Non-pigmented ciliary epithelial cell (primary cell): Measurements from ENCODE around the gene CUBN.
"Not testable (repeated sequence)": the region's sequence is repeated elsewhere in the genome, so short reads cannot be mapped to it uniquely, and the experiment has no call there.

Source experiments
- DNase-seq: peaks from one replicate; pipeline ENCODE4 v3.0.0-alpha.2; 2010; ENCODE audit warnings: low read depth

Gene CUBN

GRCh38 chr10:16867556-16867955, 262.1 kb downstream of the CUBN start:
- no peak for DNase-seq

DNA sequence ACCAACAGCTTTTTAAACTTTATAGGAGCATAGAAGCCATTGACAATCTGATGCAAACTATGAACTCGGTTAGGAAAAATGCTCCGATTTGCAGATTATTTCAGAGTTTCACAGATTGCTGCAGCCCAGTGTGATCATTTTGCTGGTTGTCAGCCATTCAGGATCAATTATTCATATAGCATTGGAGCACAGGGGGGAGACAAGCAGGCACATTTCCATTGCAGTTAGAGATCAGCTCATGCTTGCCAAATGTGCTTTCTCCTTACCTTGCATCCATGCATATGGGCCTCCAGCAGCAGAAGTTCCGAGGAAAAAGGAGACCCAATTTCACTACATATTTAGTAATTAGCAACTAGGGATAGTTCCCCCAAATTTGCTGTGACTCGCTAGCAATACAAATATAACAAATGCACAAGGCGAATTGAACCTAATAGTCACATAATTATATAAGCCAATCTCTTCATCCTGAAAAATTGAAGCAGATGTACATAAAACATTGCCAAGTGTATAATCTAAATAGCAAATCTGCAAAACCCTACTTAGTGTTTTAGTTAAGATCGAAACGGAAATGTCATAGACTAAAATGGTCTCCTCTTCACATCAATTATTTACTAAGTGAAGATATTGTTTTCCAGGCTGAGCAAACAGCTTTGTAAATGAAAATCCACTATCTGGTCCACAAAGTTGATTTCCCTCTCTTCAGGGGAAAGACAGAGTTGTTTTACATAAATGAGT, 262.9 kb downstream of the CUBN start:
- DNase-seq, result no peak

DNA sequence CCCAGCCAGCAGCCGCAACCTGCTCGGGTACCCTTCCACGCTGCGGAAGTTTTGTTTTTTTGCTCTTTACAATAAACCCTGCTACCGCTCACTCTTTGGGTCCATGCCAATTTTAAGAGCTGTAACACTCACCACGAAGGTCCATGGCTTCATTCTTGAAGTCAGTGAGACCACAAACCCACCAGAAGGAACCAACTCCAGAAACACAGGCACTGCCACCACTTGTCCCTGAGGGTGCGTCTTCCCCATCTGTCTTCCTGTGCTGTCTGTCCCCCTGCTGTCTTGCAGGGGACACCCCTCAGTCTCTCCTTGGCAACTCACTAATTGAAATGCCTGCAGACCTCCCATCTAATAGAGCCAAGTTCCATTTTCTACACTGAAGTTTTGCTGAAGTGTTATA, 263.8 kb downstream of the CUBN start:
- DNase-seq, result no peak

DNA sequence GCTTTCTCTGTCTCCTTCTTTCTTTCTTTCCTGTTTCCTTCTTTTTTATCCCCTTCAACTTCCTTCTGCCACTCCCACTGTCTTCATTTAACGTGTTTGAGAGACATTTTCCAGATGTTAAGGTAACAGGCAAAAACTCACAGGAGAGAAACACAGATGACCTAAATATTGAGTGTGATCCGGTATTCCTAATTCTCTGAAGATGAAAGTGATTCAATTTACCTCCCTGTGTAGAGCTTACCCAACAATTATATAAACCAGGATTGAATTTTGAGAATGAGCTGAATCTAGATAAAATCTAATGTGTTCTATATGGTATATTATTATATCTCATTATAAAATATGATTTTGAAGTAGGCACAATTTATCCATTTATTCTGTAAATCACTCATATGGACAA, 265.8 kb downstream of the CUBN start:
- DNase-seq, result no peak

- DNase-seq, result no peak
These were observed 272.2 kb downstream of the CUBN start for GRCh38 chr10:16857419-16857818.

DNA sequence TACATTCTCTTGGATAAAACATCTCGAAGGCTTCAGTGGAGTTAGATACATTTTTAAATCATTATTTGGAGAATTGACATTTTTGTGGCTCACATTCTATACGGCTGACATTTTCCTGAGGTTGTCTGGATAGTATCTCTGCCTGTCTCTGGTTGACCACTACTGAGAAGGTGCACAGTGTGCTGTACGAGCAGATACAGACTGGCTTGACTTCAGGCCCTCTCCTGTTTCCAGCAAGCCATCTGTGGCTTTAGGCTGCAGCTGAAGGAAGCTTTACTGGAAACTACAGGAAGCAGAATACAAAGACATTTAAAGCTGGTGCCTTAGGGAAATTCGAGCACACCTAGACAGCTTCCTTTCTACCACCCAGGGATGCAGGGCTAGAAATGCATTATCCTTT, 273.0 kb downstream of the CUBN start:
- peak; percentile 44 for DNase-seq

- DNase-seq, result no peak
These were observed 273.5 kb downstream of the CUBN start for GRCh38 chr10:16856092-16856491.

DNA sequence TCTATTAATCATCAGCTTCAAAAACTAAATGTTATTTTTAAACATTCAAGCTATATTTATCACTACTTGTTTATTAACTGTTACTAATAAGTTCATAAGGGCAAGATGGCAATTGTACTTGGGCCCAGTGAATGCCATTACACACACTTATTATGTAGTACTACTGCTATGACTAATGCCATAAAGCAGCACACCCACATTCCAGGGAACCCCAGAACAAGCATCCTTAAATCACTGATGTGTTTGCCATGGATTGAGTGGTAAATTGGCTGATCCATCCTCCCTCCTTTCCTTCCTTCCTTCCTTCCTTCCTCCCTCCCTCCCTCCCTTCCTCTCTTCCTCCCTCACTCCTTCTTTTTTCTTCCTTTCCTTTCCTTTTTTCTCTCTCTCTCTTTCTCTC, 275.0 kb downstream of the CUBN start:
- peak; percentile 48 for DNase-seq

DNA sequence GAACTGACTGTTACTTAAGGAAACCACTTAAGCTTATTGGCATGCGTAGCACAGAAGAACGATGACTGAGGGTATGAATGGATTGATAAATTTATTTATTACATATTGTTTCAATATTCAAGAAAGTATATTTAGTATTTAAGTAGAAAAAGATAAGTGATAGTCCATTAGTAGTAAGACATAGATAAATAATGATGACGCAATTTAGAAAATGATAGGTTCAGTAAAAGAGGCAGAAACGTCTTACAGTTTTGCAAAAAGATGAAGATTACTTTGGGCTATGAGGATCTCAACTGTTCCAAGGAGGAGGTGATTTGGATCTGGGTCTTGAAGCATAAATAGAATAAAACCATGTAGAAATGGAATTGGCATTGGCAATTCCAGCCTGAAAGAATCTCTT, 275.8 kb downstream of the CUBN start:
- DNase-seq, result no peak

GRCh38 chr10:16853201-16853600, 276.4 kb downstream of the CUBN start:
- DNase-seq, result no peak

GRCh38 chr10:16852624-16853023, 277.0 kb downstream of the CUBN start:
- DNase-seq, result no peak

GRCh38 chr10:16848562-16849154, 281.0 kb downstream of the CUBN start:
- DNase-seq, result no peak

DNA sequence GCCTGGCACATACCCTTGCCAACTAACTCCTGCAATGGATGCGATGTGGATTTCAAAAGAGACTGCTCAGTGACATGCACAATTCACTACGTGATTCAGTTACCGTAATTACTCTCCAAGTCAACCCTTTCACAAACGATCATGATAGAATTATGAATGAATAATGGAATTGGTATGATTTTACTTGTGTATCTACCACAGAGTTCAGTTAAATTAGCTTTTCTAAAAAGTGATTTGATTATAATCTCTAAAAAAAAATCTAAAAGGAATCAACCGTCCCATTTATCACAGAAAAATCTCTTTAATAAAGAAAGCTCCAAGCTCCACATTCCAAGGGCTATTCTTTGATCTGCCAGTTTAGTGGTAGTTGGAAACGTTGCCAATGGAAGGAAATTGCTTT, 282.0 kb downstream of the CUBN start:
- DNase-seq, result no peak

DNA sequence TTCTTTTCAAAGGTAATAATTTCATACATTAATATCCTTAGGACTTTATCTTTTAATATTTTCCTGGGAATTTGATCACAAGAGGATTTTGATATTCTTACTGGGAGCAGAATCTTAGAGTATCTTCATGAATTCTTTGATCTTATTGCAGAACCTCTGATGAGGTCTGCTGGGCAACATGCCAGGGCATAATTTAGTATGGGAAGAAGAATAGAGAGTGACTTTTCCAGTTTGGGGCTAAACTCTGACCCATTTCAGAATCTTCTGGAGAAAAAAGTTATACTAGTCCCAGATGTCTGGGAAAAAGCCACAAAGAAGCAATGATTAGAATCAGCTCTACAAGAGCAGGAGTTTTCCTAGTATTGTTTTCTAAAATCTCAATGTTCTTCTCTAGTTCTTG, 284.4 kb downstream of the CUBN start:
- no peak for DNase-seq

- DNase-seq, result peak; percentile 57
These were observed 286.2 kb downstream of the CUBN start for GRCh38 chr10:16843252-16843870.

DNA sequence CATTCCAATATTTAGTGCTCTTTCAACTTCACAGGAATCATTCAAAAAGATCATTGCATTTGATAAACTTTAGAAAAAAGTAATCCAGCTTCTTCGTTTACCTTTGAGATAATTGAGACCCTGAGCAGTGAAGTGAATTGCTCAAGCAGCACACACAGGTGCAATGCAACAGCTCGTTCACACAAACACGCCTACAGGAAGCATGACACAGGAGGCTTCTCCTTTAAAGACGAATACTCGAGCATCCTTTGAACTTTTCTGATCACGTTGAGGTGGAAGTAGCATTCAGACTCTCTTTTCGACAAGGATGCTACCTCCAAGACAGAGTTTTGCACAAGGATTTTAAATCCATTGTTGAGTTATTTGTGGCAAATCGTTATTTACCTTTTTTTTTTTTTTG, 294.4 kb downstream of the CUBN start:
- DNase-seq, result no peak

DNA sequence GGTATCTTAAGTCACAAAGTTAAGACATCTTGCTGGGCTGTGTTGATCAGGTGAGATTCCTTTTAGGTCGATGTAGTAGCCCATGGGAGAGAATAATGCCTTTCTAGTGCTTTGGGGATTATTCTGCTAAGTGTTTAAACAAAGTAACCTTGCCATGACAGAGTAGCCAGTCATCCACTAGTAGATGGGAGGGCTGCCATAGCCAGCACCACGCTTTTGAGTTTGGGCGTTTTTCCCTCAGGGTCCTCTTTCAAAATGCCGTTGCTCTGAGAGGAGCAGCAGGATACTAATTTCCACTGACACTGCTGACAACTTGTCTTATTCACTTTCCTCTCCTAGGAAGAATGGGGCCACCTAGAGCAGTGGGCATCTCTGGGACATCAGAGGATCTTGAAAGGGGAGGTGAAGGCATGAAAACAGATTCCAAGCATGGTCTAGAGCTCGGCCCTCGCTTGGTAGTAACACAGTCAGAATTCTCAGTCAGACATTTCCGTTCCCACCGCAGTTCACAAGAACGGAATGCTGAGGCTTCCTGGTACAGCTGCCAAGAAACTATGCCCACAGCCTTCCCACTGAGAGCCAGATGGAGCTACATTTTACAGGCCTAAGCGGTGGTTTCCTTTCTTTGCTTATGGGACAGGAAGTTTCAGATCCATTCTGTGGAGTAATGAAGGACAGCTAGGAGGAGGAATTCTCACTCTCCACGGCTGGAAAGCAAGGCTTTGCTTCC, 297.1 kb downstream of the CUBN start:
- DNase-seq, result peak; percentile 91

DNA sequence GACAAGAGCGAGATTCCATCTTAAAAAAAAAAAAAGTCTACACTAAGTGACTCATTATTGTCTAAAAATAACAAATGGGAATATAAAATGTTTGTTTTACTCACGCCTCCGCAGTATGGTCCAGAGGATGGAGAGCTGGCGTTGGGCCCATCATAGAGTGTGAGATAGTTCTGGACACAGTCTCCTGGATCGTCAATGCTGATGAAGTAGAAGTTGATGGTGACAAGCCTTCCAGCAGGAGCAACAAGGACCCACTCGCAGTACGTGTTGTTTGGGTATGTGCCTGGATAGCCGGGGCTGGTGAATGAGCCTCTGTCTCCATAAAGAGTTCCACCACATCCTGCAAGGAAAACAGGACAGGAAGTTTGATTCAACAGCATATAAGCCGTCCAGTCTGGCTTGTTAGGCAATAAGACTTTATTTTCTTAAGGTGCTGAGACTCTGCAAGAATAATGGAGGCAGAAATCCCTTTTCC, 300.9 kb downstream of the CUBN start:
- peak; percentile 67 for DNase-seq

GRCh38 chr10:16828114-16828568, 301.5 kb downstream of the CUBN start:
- peak; percentile 61 for DNase-seq

DNA sequence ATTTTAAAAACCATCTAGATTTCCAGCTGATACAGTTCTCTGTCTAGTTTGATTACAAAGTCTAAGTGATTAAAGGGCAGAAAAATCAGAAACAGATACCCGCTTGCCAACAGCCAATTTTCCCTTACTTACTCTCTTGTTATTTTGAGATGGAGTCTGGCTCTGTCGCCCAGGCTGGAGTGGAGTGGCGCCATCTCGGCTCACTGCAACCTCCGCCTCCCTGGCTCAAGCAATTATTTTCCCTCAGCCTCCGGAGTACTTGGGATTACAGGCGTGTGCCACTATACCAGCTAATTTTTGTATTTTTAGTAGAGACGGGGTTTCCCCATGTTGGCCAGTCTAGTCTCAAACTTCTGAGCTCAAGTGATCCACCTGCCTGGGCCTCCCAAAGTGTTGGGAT, 302.1 kb downstream of the CUBN start:
- DNase-seq, result not testable (repeated sequence)

- no peak for DNase-seq
These were observed 306.8 kb downstream of the CUBN start for GRCh38 chr10:16822726-16823360.

- DNase-seq, result no peak
These were observed 307.6 kb downstream of the CUBN start for GRCh38 chr10:16822027-16822426.
